Measurements from ENCODE around the gene MECP2. TPM values are rescaled to one million over a fixed set of nuclear protein-coding genes. Genes with fewer than 3 reads are reported as not detected.

The MECP2 gene
- total and polyA plus RNA-seq, 2 donors from 2014 or later: 14.0 to 74.7 TPM

GRCh38 chrX:154036513-154036912, 61.0 kb downstream of the MECP2 start:
- no peak for FAIRE-seq
- DNase-seq: no peak
- Histone ChIP-seq H3K27ac (ENCODE audit: low read depth in 2 of 2, low read length in 2 of 2) (no peak overlapping the region), H3K36me3 (ENCODE audit: control insufficient read depth in 2 of 3, insufficient read depth in 3 of 3, low read length in 3 of 3) (no peaks in the 10 kb centered on the region), H3K4me1 (ENCODE audit: control insufficient read depth in 2 of 3, insufficient read depth in 2 of 3, low read depth in 1 of 3, low read length in 3 of 3) (peaks cover 0 to 4% (median 3%) of the 10 kb centered on the region in 3 donors), H3K9me3 (ENCODE audit: control insufficient read depth in 2 of 3, insufficient read depth in 1 of 3, low read length in 3 of 3) (no peaks in the 10 kb centered on the region), H3K9ac (ENCODE audit: low read length in 3 of 3) (no peak overlapping the region), H3K4me3 (ENCODE audit: low read length in 3 of 3) (no peak overlapping the region), H3K27me3 (ENCODE audit: control insufficient read depth, insufficient read depth, low read length) (no peaks in the 10 kb centered on the region)
- intact Hi-C loops (cut with DNase I): no loop called here
- TF ChIP-seq CTCF (IDR thresholded peaks at IDR 0.05; ENCODE audit: borderline replicate concordance, extremely low read depth, insufficient read depth): no peak

GRCh38 chrX:154033848-154034247, 63.7 kb downstream of the MECP2 start:
- intact Hi-C loops (cut with DNase I): no loop called here
- Histone ChIP-seq H3K36me3 (ENCODE audit: control insufficient read depth in 2 of 3, insufficient read depth in 3 of 3, low read length in 3 of 3) (peaks cover 0 to 3% (median 0%) of the 10 kb centered on the region in 3 donors), H3K9me3 (ENCODE audit: control insufficient read depth in 2 of 3, insufficient read depth in 1 of 3, low read length in 3 of 3) (no peaks in the 10 kb centered on the region), H3K4me3 (ENCODE audit: low read length in 3 of 3) (no peak overlapping the region), H3K27ac (ENCODE audit: low read depth in 2 of 2, low read length in 2 of 2) (no peak overlapping the region), H3K27me3 (ENCODE audit: control insufficient read depth, insufficient read depth, low read length) (no peaks in the 10 kb centered on the region), H3K9ac (ENCODE audit: low read length in 3 of 3) (no peak overlapping the region), H3K4me1 (ENCODE audit: control insufficient read depth in 2 of 3, insufficient read depth in 2 of 3, low read depth in 1 of 3, low read length in 3 of 3) (peaks cover 0 to 2% (median 0%) of the 10 kb centered on the region in 3 donors)
- FAIRE-seq: no peak
- no peak for DNase-seq
- TF ChIP-seq CTCF (IDR thresholded peaks at IDR 0.05; ENCODE audit: borderline replicate concordance, extremely low read depth, insufficient read depth): no peak

DNA sequence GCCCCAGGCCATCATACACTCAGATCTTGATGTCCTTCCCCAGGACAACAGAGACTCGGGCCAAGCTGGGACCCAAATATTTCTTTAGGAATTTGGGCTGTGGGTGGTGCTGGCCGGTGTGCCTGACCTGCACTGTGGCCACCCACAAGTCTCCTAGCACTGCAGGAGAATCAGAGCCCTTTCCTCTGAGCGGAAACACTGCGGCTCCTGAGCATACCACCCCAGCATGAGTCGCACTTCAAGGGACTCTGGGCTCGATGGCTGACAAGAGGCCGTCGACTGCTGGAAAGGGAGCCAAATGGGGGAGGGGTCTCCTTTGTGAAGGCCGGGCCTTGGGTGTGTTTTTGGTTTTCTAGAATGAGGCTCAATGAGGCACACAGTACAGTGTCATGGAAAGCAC, 64.9 kb downstream of the MECP2 start:
- DNase-seq: no peak
- Histone ChIP-seq H3K9ac (ENCODE audit: low read length in 3 of 3) (no peak overlapping the region), H3K4me1 (ENCODE audit: control insufficient read depth in 2 of 3, insufficient read depth in 2 of 3, low read depth in 1 of 3, low read length in 3 of 3) (peaks cover 0 to 2% (median 0%) of the 10 kb centered on the region in 3 donors), H3K27me3 (ENCODE audit: control insufficient read depth, insufficient read depth, low read length) (no peaks in the 10 kb centered on the region), H3K4me3 (ENCODE audit: low read length in 3 of 3) (no peak overlapping the region), H3K27ac (ENCODE audit: low read depth in 2 of 2, low read length in 2 of 2) (no peak overlapping the region), H3K9me3 (ENCODE audit: control insufficient read depth in 2 of 3, insufficient read depth in 1 of 3, low read length in 3 of 3) (no peaks in the 10 kb centered on the region), H3K36me3 (ENCODE audit: control insufficient read depth in 2 of 3, insufficient read depth in 3 of 3, low read length in 3 of 3) (peaks cover 0 to 8% (median 3%) of the 10 kb centered on the region in 3 donors)
- TF ChIP-seq CTCF (IDR thresholded peaks at IDR 0.05; ENCODE audit: borderline replicate concordance, extremely low read depth, insufficient read depth): no peak
- FAIRE-seq: no peak
- intact Hi-C loops (cut with DNase I): no loop called here

GRCh38 chrX:154032160-154032559, 65.4 kb downstream of the MECP2 start:
- H3K36me3 ChIP-seq (ENCODE audit: control insufficient read depth in 2 of 3, insufficient read depth in 3 of 3, low read length in 3 of 3): peaks cover 0 to 8% (median 3%) of the 10 kb centered on the region in 3 donors
- intact Hi-C loops (cut with DNase I): no loop called here
- FAIRE-seq (no peak), DNase-seq (peak in 3 of 5 donors; percentile 49 to 68 (median 51))
- peaks cover 0 to 2% (median 0%) of the 10 kb centered on the region in 3 donors for H3K4me1 ChIP-seq (ENCODE audit: control insufficient read depth in 2 of 3, insufficient read depth in 2 of 3, low read depth in 1 of 3, low read length in 3 of 3)
- H3K9me3 ChIP-seq (ENCODE audit: control insufficient read depth in 2 of 3, insufficient read depth in 1 of 3, low read length in 3 of 3): no peaks in the 10 kb centered on the region
- H3K9ac ChIP-seq (ENCODE audit: low read length in 3 of 3): no peak overlapping the region
- H3K27ac ChIP-seq (ENCODE audit: low read depth in 2 of 2, low read length in 2 of 2): no peak overlapping the region
- TF ChIP-seq CTCF (IDR thresholded peaks at IDR 0.05; ENCODE audit: borderline replicate concordance, extremely low read depth, insufficient read depth): no peak
- H3K27me3 ChIP-seq (ENCODE audit: control insufficient read depth, insufficient read depth, low read length): no peaks in the 10 kb centered on the region
- no peak overlapping the region for H3K4me3 ChIP-seq (ENCODE audit: low read length in 3 of 3)

Measured in kidney (tissue), 14 donors.